H1 (cell line): ENCODE measurements around the gene CNNM2. TPM values are rescaled to one million over a fixed set of nuclear protein-coding genes. Genes with fewer than 3 reads are reported as not detected.

ENCODE experiments used
- CTCF ChIA-PET: fragments of 300-600 bp; sonication (Branson Sonifier 250); formaldehyde crosslinking; loops from one replicate; lab custom pipeline; 2021; ENCODE audit not compliant: partially characterized antibody; lab: Charles Lee
- POLR2A ChIA-PET: fragments of 300-600 bp; sonication (Branson Sonifier 250); formaldehyde crosslinking; loops from one replicate; lab custom pipeline; 2021; ENCODE audit warnings: inconsistent platforms; ENCODE audit not compliant: partially characterized antibody; lab: Charles Lee
- DNase-seq, 2 experiments: peaks; one replicate each; pipeline versions ENCODE4 v3.0.0 to v3.0.0-alpha.2; 2010 to 2022; ENCODE audit warnings: low spot score in 2 of 2, low read depth in 1 of 2, mixed read lengths in 1 of 2
- FAIRE-seq: peaks from 2 replicates; lab custom pipeline; 2011; peaks lifted over from hg19 to GRCh38; lab: Jason Lieb, UNC
- H2AFZ ChIP-seq: 2 replicates; pipeline ENCODE4 v1.8.1; 2012; ENCODE audit warnings: low read length, inconsistent platforms
- H2AK5ac ChIP-seq: 2 replicates; pipeline ENCODE4 v1.6.1; 2013; ENCODE audit warnings: low read depth, low read length
- H2BK120ac ChIP-seq: replicated peaks from 2 replicates; pipeline ENCODE3; 2013; ENCODE audit warnings: low read depth, low read length, inconsistent platforms
- H2BK12ac ChIP-seq: 2 replicates; pipeline ENCODE4 v1.6.1; 2013; ENCODE audit warnings: low read depth, low read length
- H2BK15ac ChIP-seq: 2 replicates; pipeline ENCODE4 v1.6.1; 2013; ENCODE audit warnings: low read length
- H2BK20ac ChIP-seq: 2 replicates; pipeline ENCODE4 v1.6.1; 2013; ENCODE audit warnings: low read length
- H2BK5ac ChIP-seq: 2 replicates; pipeline ENCODE4 v1.6.1; 2013; ENCODE audit warnings: low read depth, low read length
- H3K14ac ChIP-seq: 2 replicates; pipeline ENCODE4 v1.6.1; 2013; ENCODE audit warnings: inconsistent platforms; ENCODE audit not compliant: insufficient read length
- H3K18ac ChIP-seq: 2 replicates; pipeline ENCODE4 v1.6.1; 2013; ENCODE audit warnings: low read length; ENCODE audit errors: extremely low read depth
- H3K23ac ChIP-seq: 2 replicates; pipeline ENCODE4 v1.6.1; 2013; ENCODE audit warnings: inconsistent platforms; ENCODE audit not compliant: insufficient read length
- H3K23me2 ChIP-seq: 2 replicates; pipeline ENCODE4 v1.6.1; 2013; ENCODE audit warnings: low read depth, low read length
- H3K27ac ChIP-seq: 2 replicates; pipeline ENCODE4 v1.6.1; 2011; ENCODE audit warnings: low read depth, low read length, inconsistent platforms
- H3K27me3 ChIP-seq, 4 experiments: replicated peaks in 1 of 4; 1 replicate in 1 of 4; 2 replicates in 3 of 4; pipeline versions ENCODE4 v1.6.1 to v1.8.1; 2011 to 2013; ENCODE audit warnings: low read length in 3 of 4, mild to moderate bottlenecking in 3 of 4, inconsistent platforms in 2 of 4, mixed read lengths in 2 of 4, moderate library complexity in 1 of 4; ENCODE audit not compliant: control insufficient read depth in 3 of 4, insufficient read depth in 3 of 4; ENCODE audit errors: extremely low read depth in 1 of 4
- H3K36me3 ChIP-seq, 4 experiments: 2 replicates each; pipeline versions ENCODE4 v1.6.1 to v1.8.1; 2011 to 2013; ENCODE audit warnings: mild to moderate bottlenecking in 4 of 4, low read length in 3 of 4, moderate library complexity in 2 of 4, control low read depth in 1 of 4, inconsistent platforms in 1 of 4; ENCODE audit not compliant: insufficient read depth in 4 of 4, control insufficient read depth in 2 of 4
- H3K4ac ChIP-seq: replicated peaks from 2 replicates; pipeline ENCODE3; 2013; ENCODE audit warnings: low read length, low read depth, mixed read lengths, inconsistent platforms; ENCODE audit not compliant: insufficient read length
- H3K4me1 ChIP-seq, 4 experiments: replicated peaks in 1 of 4; 1 replicate in 1 of 4; 2 replicates in 3 of 4; pipeline versions ENCODE4 v1.6.1 to v1.8.1; 2011 to 2013; ENCODE audit warnings: low read length in 3 of 4, inconsistent platforms in 2 of 4, mixed read lengths in 1 of 4; ENCODE audit not compliant: insufficient read depth in 4 of 4, control insufficient read depth in 3 of 4
- H3K4me2 ChIP-seq, 2 experiments: 2 replicates each; pipeline versions ENCODE4 v1.6.1 to v1.8.1; 2011 to 2013; ENCODE audit warnings: low read depth in 2 of 2, low read length in 2 of 2, control low read depth in 1 of 2, inconsistent platforms in 1 of 2, mild to moderate bottlenecking in 1 of 2; ENCODE audit not compliant: insufficient read depth in 1 of 2
- H3K4me3 ChIP-seq, 4 experiments: fragments of 200-600, 300-600 bp in 1 of 4; sonication (generic), shearing (Covaris generic), sonication (Bioruptor Twin) in 1 of 4; 2 replicates each; pipeline versions ENCODE4 v1.5.1 to v1.8.1; 2011 to 2016; ENCODE audit warnings: low read length in 4 of 4, low read depth in 3 of 4, control low read depth in 2 of 4, inconsistent platforms in 2 of 4, mild to moderate bottlenecking in 2 of 4, mixed read lengths in 1 of 4, moderate library complexity in 1 of 4; ENCODE audit not compliant: insufficient read depth in 2 of 4; ENCODE audit errors: extremely low read depth in 1 of 4
- H3K56ac ChIP-seq: replicated peaks from 2 replicates; pipeline ENCODE3; 2013; ENCODE audit warnings: low read depth, mild to moderate bottlenecking, mixed read lengths, low read length, inconsistent platforms; ENCODE audit not compliant: insufficient read length
- H3K79me1 ChIP-seq: 2 replicates; pipeline ENCODE4 v1.6.1; 2013; ENCODE audit warnings: low read depth, low read length, control low read depth
- H3K79me2 ChIP-seq, 2 experiments: 2 replicates each; pipeline versions ENCODE4 v1.6.1 to v1.8.1; 2012 to 2013; ENCODE audit warnings: low read length in 2 of 2, mild to moderate bottlenecking in 2 of 2, inconsistent platforms in 1 of 2; ENCODE audit not compliant: insufficient read depth in 2 of 2, control insufficient read depth in 1 of 2
- H3K9ac ChIP-seq, 4 experiments: replicated peaks in 1 of 4; 1 replicate in 1 of 4; 2 replicates in 3 of 4; pipeline versions ENCODE4 v1.6.1 to v1.8.1; 2011 to 2013; ENCODE audit warnings: low read depth in 3 of 4, low read length in 3 of 4, control low read depth in 2 of 4, mild to moderate bottlenecking in 2 of 4, moderate library complexity in 2 of 4, inconsistent platforms in 1 of 4; ENCODE audit errors: extremely low read depth in 1 of 4
- H3K9me3 ChIP-seq, 2 experiments: 2 replicates each; pipeline versions ENCODE4 v1.6.1 to v1.8.1; 2012 to 2013; ENCODE audit warnings: mild to moderate bottlenecking in 2 of 2, moderate library complexity in 2 of 2, control low read depth in 1 of 2, inconsistent platforms in 1 of 2, low read depth in 1 of 2, low read length in 1 of 2, mixed read lengths in 1 of 2; ENCODE audit not compliant: insufficient read depth in 2 of 2
- H4K20me1 ChIP-seq, 2 experiments: replicated peaks in 1 of 2; 2 replicates each; pipeline versions ENCODE3 to v1.8.1; 2011 to 2013; ENCODE audit warnings: inconsistent platforms in 2 of 2, low read length in 2 of 2, mild to moderate bottlenecking in 1 of 2; ENCODE audit not compliant: insufficient read depth in 2 of 2, control insufficient read depth in 1 of 2
- H4K5ac ChIP-seq: 2 replicates; pipeline ENCODE4 v1.6.1; 2013; ENCODE audit warnings: low read length, low read depth, mixed read lengths, inconsistent platforms; ENCODE audit not compliant: insufficient read length
- H4K8ac ChIP-seq: 2 replicates; pipeline ENCODE4 v1.8.0; 2013; ENCODE audit warnings: mild to moderate bottlenecking, moderate library complexity, low read length, inconsistent platforms; ENCODE audit not compliant: insufficient read depth; ENCODE audit errors: extremely low read depth
- H4K91ac ChIP-seq: replicated peaks from 2 replicates; pipeline ENCODE3; 2013; ENCODE audit warnings: low read length, mixed read lengths, inconsistent platforms; ENCODE audit not compliant: insufficient read length
- ATF3 ChIP-seq: IDR thresholded peaks from 2 replicates; pipeline ENCODE4 v1.6.1; 2011; ENCODE audit warnings: low read depth, mild to moderate bottlenecking, low read length; ENCODE audit not compliant: insufficient read depth
- BCL11A ChIP-seq, 2 experiments: IDR thresholded peaks; one replicate each; pipeline ENCODE4 v1.6.1; 2011; ENCODE audit warnings: low read depth in 2 of 2, low read length in 2 of 2, mild to moderate bottlenecking in 2 of 2
- E2F6 ChIP-seq: IDR thresholded peaks from 2 replicates; pipeline ENCODE4 v1.6.1; 2012; ENCODE audit warnings: inconsistent platforms
- EGR1 ChIP-seq: IDR thresholded peaks from 2 replicates; pipeline ENCODE4 v1.6.1; 2011; ENCODE audit warnings: low read depth, low read length, borderline replicate concordance
- KDM1A ChIP-seq: fragments of 200-600, 300-600 bp; sonication (generic); IDR thresholded peaks from 2 replicates; pipeline ENCODE4 v1.7.1; 2016; ENCODE audit warnings: mild to moderate bottlenecking, low read length, borderline replicate concordance
- MAFK ChIP-seq: IDR thresholded peaks from 2 replicates; pipeline ENCODE4 v1.6.1; 2012; ENCODE audit warnings: low read depth, mild to moderate bottlenecking, improper control_type of control experiment, low read length
- PHF8 ChIP-seq: fragments of 200-600 bp; sonication (generic); conservative IDR thresholded peaks from 2 replicates; pipeline ENCODE4 v1.7.1; 2012; ENCODE audit warnings: low read depth, mild to moderate bottlenecking, inconsistent platforms, low read length, moderate library complexity
- POLR2A ChIP-seq, 2 experiments: IDR thresholded peaks; 1 replicate in 1 of 2; 2 replicates in 1 of 2; pipeline ENCODE4 v1.6.1; 2011; ENCODE audit warnings: low read depth in 2 of 2, low read length in 2 of 2, mild to moderate bottlenecking in 2 of 2; ENCODE audit errors: control extremely low read depth in 1 of 2
- POLR2AphosphoS5 ChIP-seq: IDR thresholded peaks from 2 replicates; pipeline ENCODE4 v1.6.1; 2011; ENCODE audit warnings: low read depth, low read length
- TAF7 ChIP-seq: optimal IDR thresholded peaks from 2 replicates; pipeline ENCODE3; 2011; ENCODE audit warnings: low read depth, mild to moderate bottlenecking, inconsistent platforms, low read length, moderate library complexity, borderline replicate concordance
- TEAD4 ChIP-seq: IDR thresholded peaks from 2 replicates; pipeline ENCODE4 v1.6.1; 2012; ENCODE audit warnings: low read depth, low read length, inconsistent platforms, mixed read lengths
- WGBS, 2 experiments: shearing (Covaris generic) in 1 of 2; methylation state at CpG; one replicate each; pipeline versions ENCODE4 v1.1.6 to v1.1.7; 2013 to 2015; ENCODE audit warnings: low lambda C conversion rate in 2 of 2, mixed read lengths in 2 of 2, inconsistent platforms in 1 of 2, low coverage in 1 of 2, missing lambda C conversion rate in 1 of 2; ENCODE audit not compliant: insufficient replicate concordance in 2 of 2, insufficient coverage in 1 of 2, insufficient read length in 1 of 2; ENCODE audit errors: extremely low coverage in 1 of 2, missing lambda C conversion rate in 1 of 2; 5-methylcytosine and 5-hydroxymethylcytosine counted together
- polyA plus RNA-seq, 7 experiments: library from polyadenylated mRNA; depleted of rRNA in 3 of 7; stranded (reverse) in 5 of 7; unstranded in 2 of 7; fragments of >200 nt in 5 of 7; fragments of 200-250 nt in 2 of 7; gene quantifications; 1 replicate in 5 of 7; 2 replicates in 1 of 7; 4 replicates in 1 of 7; pipeline versions ENCODE4 v1.2.1 to v1.2.3, GENCODE V29; 2011 to 2013; ENCODE audit warnings: missing spikeins in 2 of 7, mixed read lengths in 2 of 7
- total RNA-seq: library from RNA; stranded (reverse); fragmentation: NEBNext Ultra II Directional; extraction: Animal tissue kit (Norgen Biotek cat#: 25700); gene quantifications from 2 replicates; pipeline ENCODE4 v1.2.1, GENCODE V29; 2021

Gene CNNM2
- total and polyA plus RNA-seq, 2 of the 8 experiments (the other 6 are each of a cell fraction or from before 2014, with no cell fraction given) = 7.3 to 23.6 TPM

GRCh38 chr10:102975483-102976379 is 57.6 kb downstream of the CNNM2 start:
- H4K20me1 ChIP-seq = peaks cover 0 to 2% of the 10 kb centered on the region in 2 experiments
- H4K5ac ChIP-seq = no peak overlapping the region
- H3K36me3 ChIP-seq = no peaks in the 10 kb centered on the region
- DNase-seq (no peak), FAIRE-seq (no peak)
- no peak overlapping the region for H2AK5ac ChIP-seq
- no peak overlapping the region for H3K9ac ChIP-seq
- no peak overlapping the region for H3K4me3 ChIP-seq
- no peak overlapping the region for H2BK15ac ChIP-seq
- no peaks in the 10 kb centered on the region for H3K23me2 ChIP-seq
- H2BK120ac ChIP-seq = no peak overlapping the region
- peaks cover 0 to 2% (median 0%) of the 10 kb centered on the region in 4 experiments; a peak in 1 of 7 replicates for H3K4me1 ChIP-seq
- H3K23ac ChIP-seq = no peak overlapping the region
- POLR2A ChIA-PET = interaction anchor here (1.3 kb wide), 1 partner anchor 11 kb away, joined by 3 read pairs; no protein-coding TSS in a partner anchor
- H4K91ac ChIP-seq = no peak overlapping the region
- no peak overlapping the region for H4K8ac ChIP-seq
- no peak overlapping the region for H3K14ac ChIP-seq
- H2AFZ ChIP-seq = no peak overlapping the region
- H3K4me2 ChIP-seq = no peak overlapping the region
- CTCF ChIA-PET = interaction anchor here (0.6 to 1.5 kb wide), 5 partner anchors 25 to 89 kb away, joined by 3 to 4 read pairs (median 3); partner anchors contain the start of gene CNNM2
- no peaks in the 10 kb centered on the region for H3K27me3 ChIP-seq
- no peak overlapping the region for H3K56ac ChIP-seq
- H3K18ac ChIP-seq = no peak overlapping the region
- no peak overlapping the region for H3K4ac ChIP-seq
- H3K9me3 ChIP-seq = no peaks in the 10 kb centered on the region; a peak in 1 of 4 replicates
- H2BK5ac ChIP-seq = no peak overlapping the region
- no peak overlapping the region for H3K27ac ChIP-seq
- H2BK12ac ChIP-seq = no peak overlapping the region
- H3K79me2 ChIP-seq = peaks cover 0 to 3% of the 10 kb centered on the region in 2 experiments; a peak in 2 of 4 replicates
- H2BK20ac ChIP-seq = no peak overlapping the region
- WGBS, 2 experiments = 91% methylated on average over 2 of the region's 2 CpGs; no CpG with 5 or more reads in 1 of the 2 experiments
- H3K79me1 ChIP-seq = no peaks in the 10 kb centered on the region
- TF ChIP-seq TEAD4 = no peak
- TF ChIP-seq POLR2AphosphoS5 = no peak
- TF ChIP-seq PHF8 = no peak
- TF ChIP-seq TAF7 = no peak
- TF ChIP-seq EGR1 = no peak
- no peak for TF ChIP-seq ATF3
- TF ChIP-seq BCL11A (IDR thresholded peaks at IDR 0.05; ENCODE audit: low read depth in 2 of 2, low read length in 2 of 2) = no peak
- no peak for TF ChIP-seq E2F6
- no peak for TF ChIP-seq MAFK
- no peak for TF ChIP-seq POLR2A (IDR thresholded peaks at IDR 0.05; ENCODE audit: control extremely low read depth in 1 of 2, low read depth in 2 of 2, low read length in 2 of 2)
- no peak for TF ChIP-seq KDM1A
